Activated CD8-positive, alpha-beta memory T cell treated with anti-CD3 and anti-CD28 coated beads for 1 hour (primary cell): ENCODE results near the gene MMP17.
"Not testable (repeated sequence)": the region's sequence is repeated elsewhere in the genome, so short reads cannot be mapped to it uniquely, and the experiment has no call there.

ENCODE experiments used
- DNase-seq, 2 donors: peaks; one replicate each; pipeline ENCODE4 v3.0.0-alpha.2; 2020; ENCODE audit warnings: low read depth in 1 of 2; ENCODE audit errors: extremely low read depth in 1 of 2

Gene MMP17

GRCh38 chr12:131862994-131863710, 35.0 kb downstream of the MMP17 start:
- DNase-seq = no peak

GRCh38 chr12:131863711-131864396, 35.7 kb downstream of the MMP17 start:
- DNase-seq = no peak

GRCh38 chr12:131864469-131864868, 36.3 kb downstream of the MMP17 start:
- DNase-seq = no peak

- no peak for DNase-seq
Observed at GRCh38 chr12:131865180-131865875, 37.1 kb downstream of the MMP17 start.

- no peak for DNase-seq
Observed at GRCh38 chr12:131867471-131867870, 39.3 kb downstream of the MMP17 start.

- no peak for DNase-seq
Observed at GRCh38 chr12:131867891-131868675, 39.9 kb downstream of the MMP17 start.

GRCh38 chr12:131869871-131870418, 41.8 kb downstream of the MMP17 start:
- no peak for DNase-seq

- no peak for DNase-seq
Observed at GRCh38 chr12:131871677-131872076, 43.5 kb downstream of the MMP17 start.

- no peak for DNase-seq
Observed at GRCh38 chr12:131872154-131873051, 44.2 kb downstream of the MMP17 start.

GRCh38 chr12:131873293-131873692, 45.1 kb downstream of the MMP17 start:
- no peak for DNase-seq

- DNase-seq = not testable (repeated sequence)
Observed at GRCh38 chr12:131874972-131875371, 46.8 kb downstream of the MMP17 start.

GRCh38 chr12:131877216-131877615, 49.0 kb downstream of the MMP17 start:
- DNase-seq = not testable (repeated sequence)

GRCh38 chr12:131878436-131878835, 50.2 kb downstream of the MMP17 start:
- DNase-seq = not testable (repeated sequence)

- no peak for DNase-seq
Observed at GRCh38 chr12:131882804-131883520, 54.8 kb downstream of the MMP17 start.

- DNase-seq = no peak
Observed at GRCh38 chr12:131883521-131883900, 55.3 kb downstream of the MMP17 start.

- DNase-seq = not testable (repeated sequence)
Observed at GRCh38 chr12:131885076-131885475, 56.9 kb downstream of the MMP17 start.

GRCh38 chr12:131885543-131886057, 57.4 kb downstream of the MMP17 start:
- DNase-seq = no peak

GRCh38 chr12:131891722-131892121, 63.5 kb downstream of the MMP17 start:
- DNase-seq = not testable (repeated sequence)
